HG03039 (cell line): ENCODE measurements around the gene DDX49.
"Not testable (repeated sequence)": the region's sequence is repeated elsewhere in the genome, so short reads cannot be mapped to it uniquely, and the experiment has no call there.

Experiments
- ATAC-seq: cut with Tn5 transposase; IDR thresholded peaks from one replicate; pipeline ENCODE4 v1.9.1; 2021; ENCODE audit warnings: mild to moderate bottlenecking, moderate library complexity; ENCODE audit not compliant: unreplicated experiment

DDX49 gene

GRCh38 chr19:18895038-18895823 is 24.3 kb upstream of the DDX49 start:
- no peak for ATAC-seq

- no peak for ATAC-seq
Observed at GRCh38 chr19:18895824-18896341, 23.6 kb upstream of the DDX49 start, which contains the start of gene CERS1. TSS of gene CERS1 (minus strand) at chr19:18896158. CDS start at chr19:18896072, 86 bp downstream.

DNA sequence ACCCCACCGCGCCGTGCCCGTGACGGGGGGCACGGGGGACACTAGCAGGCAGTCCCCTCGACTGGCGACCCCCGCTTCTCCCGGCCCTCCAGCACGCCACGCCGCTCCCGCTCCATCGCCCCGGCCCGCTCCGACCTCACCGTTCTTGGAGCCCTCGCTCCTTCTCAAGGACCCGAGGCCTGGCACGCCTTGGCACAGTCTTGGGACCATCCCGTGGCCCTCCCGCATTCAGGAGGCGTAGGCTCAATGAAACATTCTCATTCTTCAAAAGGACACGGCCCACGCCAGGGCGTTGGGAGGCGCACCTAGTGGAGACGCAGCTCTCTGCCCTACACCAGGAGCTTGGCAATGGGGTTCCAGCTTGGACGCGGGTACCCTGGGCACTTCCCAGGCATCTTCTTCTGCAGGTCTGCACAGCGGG is 23.1 kb upstream of the DDX49 start:
- ATAC-seq = no peak

- ATAC-seq = no peak
Observed at GRCh38 chr19:18897094-18898029, 22.2 kb upstream of the DDX49 start.

- ATAC-seq = no peak
Observed at GRCh38 chr19:18898081-18898606, 21.4 kb upstream of the DDX49 start.

GRCh38 chr19:18898607-18899408 is 20.7 kb upstream of the DDX49 start:
- no peak for ATAC-seq

DNA sequence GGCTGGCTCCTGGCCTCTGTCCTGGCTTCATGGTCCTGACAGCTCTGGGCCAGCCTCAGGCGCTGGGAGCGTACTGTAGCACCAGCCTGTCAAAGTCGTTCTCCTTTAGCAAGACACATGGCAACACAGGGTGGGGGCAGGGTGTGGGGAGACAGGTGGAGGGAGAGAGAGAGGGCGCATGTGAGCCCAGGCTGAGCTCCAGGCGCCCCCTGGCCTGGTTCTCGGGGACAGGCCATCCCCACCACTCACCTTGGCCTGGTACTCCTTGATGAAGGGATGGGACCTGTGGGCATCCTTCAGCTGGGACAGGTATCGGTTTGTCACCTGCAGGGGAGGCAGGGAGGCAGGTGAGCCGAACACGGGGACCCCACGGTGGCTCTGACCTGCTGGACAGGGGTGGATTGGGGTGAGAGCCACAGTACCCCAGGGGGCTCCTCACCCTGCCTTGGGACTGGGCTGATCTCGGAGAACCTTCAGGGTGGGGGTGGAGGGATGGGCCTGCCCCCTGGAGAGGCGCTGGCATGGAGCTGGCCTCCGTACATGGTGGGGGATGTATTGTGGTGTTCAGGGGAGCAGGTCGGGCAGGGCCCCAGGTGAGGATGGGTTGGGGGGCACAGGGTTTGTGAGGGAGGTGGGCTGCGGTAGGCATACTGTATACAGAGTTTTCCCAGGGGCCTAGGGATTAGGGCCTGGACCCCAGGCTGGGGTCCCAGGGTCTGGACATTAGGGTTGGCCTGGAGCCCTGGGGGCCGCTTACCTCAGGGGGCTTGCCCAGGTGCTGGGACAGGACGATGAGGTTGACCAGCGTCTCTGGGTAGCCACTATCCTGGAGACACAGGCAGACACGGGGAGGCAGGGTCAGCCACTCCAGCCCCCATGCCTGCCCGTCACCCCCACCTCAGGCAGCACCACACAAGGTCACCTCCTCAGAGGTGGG is 19.6 kb upstream of the DDX49 start:
- ATAC-seq = no peak

- no peak for ATAC-seq
Observed at GRCh38 chr19:18900700-18901481, 18.6 kb upstream of the DDX49 start.

DNA sequence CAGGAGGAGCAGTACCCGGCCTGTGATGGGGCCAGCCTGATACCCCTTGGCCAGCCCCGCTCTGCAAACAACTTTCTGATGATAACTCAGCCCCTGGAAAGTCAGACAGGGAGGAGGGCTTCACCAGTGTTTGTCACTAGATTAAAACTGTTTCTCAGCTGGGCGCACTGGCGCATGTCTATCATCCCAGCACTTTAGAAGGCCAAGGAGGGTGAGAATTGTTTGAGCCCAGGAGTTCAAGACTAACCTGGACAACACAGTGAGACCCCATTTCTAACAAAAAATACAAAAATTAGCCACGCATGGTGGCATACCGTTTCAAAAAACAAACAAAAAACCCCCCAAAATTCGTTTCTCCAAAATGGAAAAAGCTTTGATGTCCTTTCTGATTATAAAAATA is 18.0 kb upstream of the DDX49 start:
- no peak for ATAC-seq

DNA sequence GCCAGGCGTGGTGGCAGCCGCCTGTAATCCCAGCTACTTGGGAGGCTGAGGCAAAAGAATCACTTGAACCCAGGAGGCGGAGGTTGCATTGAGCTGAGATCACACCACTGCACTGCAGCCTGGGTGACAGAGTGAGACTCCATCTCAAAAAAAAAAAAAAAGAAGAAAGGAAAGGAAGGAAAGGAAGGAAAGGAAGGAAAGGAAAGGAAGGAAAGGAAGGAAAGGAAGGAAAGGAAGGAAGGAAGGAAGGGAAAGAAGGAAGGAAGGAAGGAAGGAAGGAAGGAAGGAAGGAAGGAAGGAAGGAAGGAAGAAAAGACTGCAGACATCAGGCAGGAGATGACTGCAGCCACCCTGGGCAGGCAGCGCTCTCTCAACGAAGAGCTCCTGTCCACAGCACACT is 17.0 kb upstream of the DDX49 start:
- ATAC-seq = not testable (repeated sequence)

DNA sequence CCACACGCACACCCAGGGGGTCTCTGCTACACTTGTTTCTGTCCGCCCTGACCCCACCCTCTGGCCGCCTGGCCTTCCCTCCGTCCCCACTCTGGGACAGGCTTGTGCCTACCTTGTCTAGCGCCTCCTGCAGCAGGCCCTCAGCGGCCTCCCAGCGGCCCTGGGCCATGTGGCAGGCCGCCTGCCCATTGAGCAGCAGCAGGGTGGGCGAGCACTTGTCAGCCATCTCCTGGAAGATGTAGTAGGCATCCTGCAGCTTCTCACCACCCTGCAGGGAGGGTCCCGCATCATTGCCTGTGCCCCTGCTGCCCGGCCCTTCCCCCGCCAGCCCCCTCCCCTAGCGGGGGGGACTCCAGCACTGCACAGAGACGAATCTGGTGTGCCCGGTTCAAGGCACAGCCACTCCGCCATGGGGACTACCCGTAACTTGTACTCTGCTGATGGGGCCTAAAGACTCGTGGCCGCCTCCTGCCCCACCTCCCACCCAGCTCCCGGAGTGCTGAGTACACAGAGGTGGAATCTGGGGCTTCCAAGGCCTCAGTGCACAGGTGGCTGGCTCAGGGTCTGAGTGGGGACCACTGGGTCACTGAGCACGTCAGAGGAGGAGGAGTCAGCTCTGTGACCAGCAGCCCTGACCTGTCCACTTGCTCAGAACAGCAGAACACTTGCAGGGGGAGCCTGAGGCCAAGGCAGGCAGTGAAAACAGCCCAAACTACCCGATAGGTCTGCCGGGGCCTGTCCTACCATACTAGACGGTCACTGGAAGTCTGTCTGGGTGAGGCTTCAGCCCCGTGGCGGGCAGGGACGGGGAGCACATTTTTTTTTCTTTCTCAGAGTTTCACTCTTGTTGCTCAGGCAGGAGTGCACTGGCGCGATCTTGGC is 16.1 kb upstream of the DDX49 start:
- ATAC-seq = no peak

DNA sequence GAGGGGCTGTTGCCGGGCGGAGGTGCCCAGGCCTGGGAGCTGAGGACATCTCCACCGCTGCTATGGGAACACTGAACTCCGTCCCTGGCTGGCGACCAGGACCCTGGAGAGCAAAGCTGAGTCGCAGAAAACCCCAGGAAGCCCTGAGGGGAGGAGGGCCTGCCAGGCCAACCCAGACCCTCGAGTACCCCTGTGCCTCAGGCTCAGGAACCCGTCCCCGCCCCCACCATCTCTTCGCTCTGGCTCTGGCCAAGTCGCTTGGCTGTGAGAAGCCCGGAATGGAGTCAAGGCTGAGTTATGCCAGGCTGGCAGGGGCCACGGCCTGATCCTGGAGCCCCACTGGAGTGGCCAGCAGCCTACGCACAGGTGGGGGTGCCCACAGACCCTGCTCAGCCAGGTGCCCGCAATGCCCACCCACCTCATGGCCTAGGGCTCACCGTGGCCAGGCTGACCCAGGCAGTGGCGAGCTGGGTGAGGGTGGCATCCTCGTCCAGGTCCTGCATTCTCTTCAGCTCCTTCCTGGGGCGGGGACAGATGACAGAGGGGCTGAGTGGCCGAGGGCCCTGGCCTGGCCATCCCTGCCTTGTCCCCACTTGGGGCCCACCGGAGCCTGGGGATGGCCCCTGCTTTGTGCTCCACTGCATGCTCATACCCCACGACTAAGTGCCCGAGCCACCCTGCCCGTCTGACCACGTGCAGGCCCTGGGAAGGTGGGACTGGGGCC is 15.0 kb upstream of the DDX49 start:
- ATAC-seq = no peak

- ATAC-seq = no peak
Observed at GRCh38 chr19:18905058-18905456, 14.5 kb upstream of the DDX49 start.

- ATAC-seq = no peak
Observed at GRCh38 chr19:18905513-18906236, 13.8 kb upstream of the DDX49 start.

- ATAC-seq = no peak
Observed at GRCh38 chr19:18906605-18907519, 12.7 kb upstream of the DDX49 start.
